Fibroblast of skin of abdomen (primary cell): ENCODE data around the gene EEFSEC.
A peak's percentile ranks its signal among the peaks of the same experiment; 100 is the strongest.

ENCODE experiments used
- DNase-seq: peaks from one replicate; pipeline ENCODE4 v3.0.0-alpha.2; 2013

EEFSEC gene

GRCh38 chr3:128187495-128187894, 34.2 kb downstream of the EEFSEC start:
- DNase-seq, result no peak

- DNase-seq, result no peak
Measured at GRCh38 chr3:128188326-128188725, 35.0 kb downstream of the EEFSEC start.

- no peak for DNase-seq
Measured at GRCh38 chr3:128188956-128189355, 35.7 kb downstream of the EEFSEC start.

GRCh38 chr3:128190501-128190900, 37.2 kb downstream of the EEFSEC start:
- DNase-seq, result no peak

GRCh38 chr3:128192131-128192530, 38.9 kb downstream of the EEFSEC start:
- DNase-seq, result no peak

GRCh38 chr3:128193168-128193567, 39.9 kb downstream of the EEFSEC start:
- no peak for DNase-seq

GRCh38 chr3:128194843-128195242, 41.6 kb downstream of the EEFSEC start:
- DNase-seq, result no peak

GRCh38 chr3:128195369-128195768, 42.1 kb downstream of the EEFSEC start:
- DNase-seq, result no peak

GRCh38 chr3:128195802-128196201, 42.5 kb downstream of the EEFSEC start:
- DNase-seq, result no peak

- no peak for DNase-seq
Measured at GRCh38 chr3:128196647-128197046, 43.4 kb downstream of the EEFSEC start.

GRCh38 chr3:128197855-128198254, 44.6 kb downstream of the EEFSEC start:
- DNase-seq, result no peak

GRCh38 chr3:128198313-128198712, 45.0 kb downstream of the EEFSEC start:
- no peak for DNase-seq

- DNase-seq, result no peak
Measured at GRCh38 chr3:128199110-128199509, 45.8 kb downstream of the EEFSEC start.

- DNase-seq, result peak; percentile 8
Measured at GRCh38 chr3:128201158-128201755, 48.0 kb downstream of the EEFSEC start.

- DNase-seq, result no peak
Measured at GRCh38 chr3:128203169-128203568, 49.9 kb downstream of the EEFSEC start.

GRCh38 chr3:128205558-128206145, 52.4 kb downstream of the EEFSEC start:
- no peak for DNase-seq

- DNase-seq, result no peak
Measured at GRCh38 chr3:128207951-128208350, 54.7 kb downstream of the EEFSEC start.

- no peak for DNase-seq
Measured at GRCh38 chr3:128210711-128211110, 57.4 kb downstream of the EEFSEC start.

GRCh38 chr3:128214056-128214455, 60.8 kb downstream of the EEFSEC start:
- no peak for DNase-seq

- no peak for DNase-seq
Measured at GRCh38 chr3:128215290-128215689, 62.0 kb downstream of the EEFSEC start.

GRCh38 chr3:128215800-128216495, 62.7 kb downstream of the EEFSEC start:
- no peak for DNase-seq

- DNase-seq, result peak; percentile 76
Measured at GRCh38 chr3:128217702-128218547, 64.6 kb downstream of the EEFSEC start.
